DOHH2 (cell line): Measurements from ENCODE around the gene GARNL3.

Experiments
- H3F3A ChIP-seq: fragments of 200-600 bp; sonication (generic), shearing (Covaris generic); 2 replicates; pipeline ENCODE4 v1.6.0; 2016; ENCODE audit warnings: antibody characterized with exemption, mild to moderate bottlenecking; ENCODE audit not compliant: control insufficient read depth, insufficient read depth
- H3K27ac ChIP-seq: fragments of 200-600 bp; sonication (generic); 2 replicates; pipeline ENCODE4 v1.5.1; 2014; ENCODE audit warnings: low read depth, mild to moderate bottlenecking, low read length, moderate library complexity
- H3K27me3 ChIP-seq: fragments of 200-600 bp; sonication (generic); 2 replicates; pipeline ENCODE4 v1.6.1; 2014; ENCODE audit warnings: mild to moderate bottlenecking, low read length, mixed read lengths; ENCODE audit not compliant: control insufficient read depth
- H3K36me3 ChIP-seq: fragments of 200-600 bp; sonication (generic); 2 replicates; pipeline ENCODE4 v1.6.1; 2014; ENCODE audit warnings: mild to moderate bottlenecking, low read length, moderate library complexity, mixed read lengths; ENCODE audit not compliant: control insufficient read depth
- H3K4me1 ChIP-seq: fragments of 200-600 bp; sonication (generic); 2 replicates; pipeline ENCODE4 v1.6.1; 2014; ENCODE audit warnings: mild to moderate bottlenecking, low read length, mixed read lengths; ENCODE audit not compliant: control insufficient read depth
- H3K4me2 ChIP-seq: fragments of 200-600 bp; sonication (generic); 2 replicates; pipeline ENCODE4 v1.6.0; 2014; ENCODE audit warnings: mild to moderate bottlenecking, low read length, moderate library complexity
- H3K4me3 ChIP-seq: fragments of 200-600 bp; sonication (generic); 2 replicates; pipeline ENCODE4 v1.5.1; 2014; ENCODE audit warnings: mild to moderate bottlenecking, low read length, mixed read lengths
- H3K79me2 ChIP-seq: fragments of 200-600 bp; sonication (generic); 2 replicates; pipeline ENCODE4 v1.6.1; 2014; ENCODE audit warnings: mild to moderate bottlenecking, low read length, mixed read lengths; ENCODE audit not compliant: control insufficient read depth
- H3K9me2 ChIP-seq: fragments of 200-600 bp; sonication (generic); replicated peaks from 2 replicates; pipeline ENCODE4 v1.6.1; 2014; ENCODE audit warnings: mild to moderate bottlenecking, low read length, mixed read lengths; ENCODE audit not compliant: control insufficient read depth
- H3K9me3 ChIP-seq: fragments of 200-600 bp; sonication (generic); 2 replicates; pipeline ENCODE4 v1.6.1; 2014; ENCODE audit warnings: antibody characterized with exemption, low read length, mixed read lengths; ENCODE audit not compliant: control insufficient read depth, insufficient read depth
- H4K20me1 ChIP-seq: fragments of 200-600 bp; sonication (generic); 2 replicates; pipeline ENCODE4 v1.6.0; 2014; ENCODE audit warnings: low read depth, mild to moderate bottlenecking, antibody characterized with exemption, low read length, moderate library complexity; ENCODE audit not compliant: control insufficient read depth, insufficient read depth
- CTCF ChIP-seq: fragments of 200-600 bp; sonication (generic); IDR thresholded peaks from one replicate; pipeline ENCODE4 v1.5.1; 2014; ENCODE audit warnings: antibody characterized with exemption, mild to moderate bottlenecking, low read depth, low read length; ENCODE audit not compliant: poor library complexity, severe bottlenecking
- EZH2phosphoT487 ChIP-seq: fragments of 200-600 bp; sonication (generic); IDR thresholded peaks from 2 replicates; pipeline ENCODE4 v1.6.1; 2017; ENCODE audit warnings: borderline replicate concordance, mild to moderate bottlenecking, antibody characterized with exemption, low read length, moderate library complexity, mixed read lengths

The GARNL3 gene

GRCh38 chr9:127388856-127389238, 124.3 kb downstream of the GARNL3 start:
- Histone ChIP-seq H4K20me1 (no peaks in the 10 kb centered on the region), H3K27me3 (0 out of 2 replicates have a peak, but pooled peaks cover 6% of the 10 kb centered on the region), H3K27ac (no peak overlapping the region), H3K4me3 (no peak overlapping the region), H3K4me2 (no peak overlapping the region), H3F3A (no peaks in the 10 kb centered on the region), H3K4me1 (no peaks in the 10 kb centered on the region), H3K36me3 (no peaks in the 10 kb centered on the region), H3K9me3 (no peaks in the 10 kb centered on the region), H3K9me2 (no peaks in the 10 kb centered on the region), H3K79me2 (no peaks in the 10 kb centered on the region)
- no peak for TF ChIP-seq CTCF
- TF ChIP-seq EZH2phosphoT487 = no peak

DNA sequence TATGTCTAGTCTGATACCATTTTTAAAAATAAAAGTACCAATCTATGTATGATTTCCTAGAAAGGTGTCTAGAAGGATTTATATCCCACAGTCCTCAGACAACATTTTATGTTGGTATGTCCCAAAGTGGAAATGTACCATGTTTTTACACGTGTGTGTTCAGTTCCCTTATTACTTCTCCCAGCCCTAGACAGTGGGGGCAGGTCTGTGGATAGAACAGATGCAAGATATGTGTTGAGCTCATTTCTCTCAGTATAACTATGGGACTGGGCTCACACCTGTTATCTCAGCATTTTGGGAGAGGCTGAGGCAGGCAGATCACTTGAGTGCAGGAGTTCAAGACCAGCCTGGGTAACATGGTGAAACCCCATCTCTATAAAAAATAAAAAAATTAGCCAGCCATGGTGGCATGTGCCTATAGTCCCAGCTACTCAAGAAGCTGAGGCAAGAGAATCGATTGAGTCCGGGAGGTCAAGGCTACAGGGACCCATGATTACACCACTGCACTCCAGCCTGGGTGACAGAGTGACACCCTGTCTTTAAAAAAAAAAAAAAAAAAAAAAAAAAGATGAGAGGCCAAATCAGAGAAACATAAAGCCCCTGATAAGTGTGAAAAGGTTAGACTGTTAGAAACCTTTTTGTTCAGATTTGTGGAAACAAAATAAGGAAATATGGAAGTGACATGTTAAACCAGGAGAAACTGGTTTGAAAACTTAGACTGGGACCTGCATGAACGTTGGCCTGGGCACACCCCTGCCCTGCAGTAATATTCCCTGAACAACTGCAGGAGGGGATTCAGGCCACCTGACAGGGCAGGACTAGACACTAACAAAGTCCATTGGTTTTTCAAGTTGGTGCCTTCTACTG, 125.0 kb downstream of the GARNL3 start:
- Histone ChIP-seq H3K27me3 (0 out of 2 replicates have a peak, but pooled peaks cover 6% of the 10 kb centered on the region), H3F3A (no peaks in the 10 kb centered on the region)

DNA sequence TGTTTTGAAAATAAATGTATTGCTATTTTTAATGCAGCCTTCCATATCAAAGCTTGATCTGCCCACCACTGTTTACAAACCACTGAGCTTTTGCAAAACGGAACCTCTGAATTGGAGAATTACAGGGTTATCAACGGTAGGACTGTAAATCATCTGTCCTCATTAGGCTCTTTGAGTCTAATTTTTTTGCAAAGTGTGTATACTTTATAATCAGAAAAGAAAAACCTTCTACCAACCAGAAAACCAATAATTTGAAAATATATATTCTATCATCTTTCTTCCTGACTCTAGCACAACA, 125.6 kb downstream of the GARNL3 start:
- Histone ChIP-seq H3F3A (no peaks in the 10 kb centered on the region), H3K79me2 (no peaks in the 10 kb centered on the region), H3K27ac (no peak overlapping the region), H3K4me1 (no peaks in the 10 kb centered on the region), H3K9me3 (no peaks in the 10 kb centered on the region), H3K9me2 (no peaks in the 10 kb centered on the region), H3K27me3 (0 out of 2 replicates have a peak, but pooled peaks cover 6% of the 10 kb centered on the region), H3K36me3 (no peaks in the 10 kb centered on the region), H4K20me1 (no peaks in the 10 kb centered on the region), H3K4me2 (no peak overlapping the region), H3K4me3 (no peak overlapping the region)
- TF ChIP-seq EZH2phosphoT487 (no peak), CTCF (no peak)

More for the DNA sequence above, 125.0 kb downstream of the GARNL3 start:
- no peak for TF ChIP-seq CTCF
- no peak for TF ChIP-seq EZH2phosphoT487
- no peaks in the 10 kb centered on the region for H3K79me2 ChIP-seq
- H3K36me3 ChIP-seq = no peaks in the 10 kb centered on the region
- H4K20me1 ChIP-seq = no peaks in the 10 kb centered on the region
- no peaks in the 10 kb centered on the region for H3K9me3 ChIP-seq
- no peak overlapping the region for H3K4me2 ChIP-seq
- H3K4me1 ChIP-seq = no peaks in the 10 kb centered on the region
- H3K27ac ChIP-seq = no peak overlapping the region
- no peaks in the 10 kb centered on the region for H3K9me2 ChIP-seq
- no peak overlapping the region for H3K4me3 ChIP-seq
